ENCODE measurements around the gene REN.

Gene REN

DNA sequence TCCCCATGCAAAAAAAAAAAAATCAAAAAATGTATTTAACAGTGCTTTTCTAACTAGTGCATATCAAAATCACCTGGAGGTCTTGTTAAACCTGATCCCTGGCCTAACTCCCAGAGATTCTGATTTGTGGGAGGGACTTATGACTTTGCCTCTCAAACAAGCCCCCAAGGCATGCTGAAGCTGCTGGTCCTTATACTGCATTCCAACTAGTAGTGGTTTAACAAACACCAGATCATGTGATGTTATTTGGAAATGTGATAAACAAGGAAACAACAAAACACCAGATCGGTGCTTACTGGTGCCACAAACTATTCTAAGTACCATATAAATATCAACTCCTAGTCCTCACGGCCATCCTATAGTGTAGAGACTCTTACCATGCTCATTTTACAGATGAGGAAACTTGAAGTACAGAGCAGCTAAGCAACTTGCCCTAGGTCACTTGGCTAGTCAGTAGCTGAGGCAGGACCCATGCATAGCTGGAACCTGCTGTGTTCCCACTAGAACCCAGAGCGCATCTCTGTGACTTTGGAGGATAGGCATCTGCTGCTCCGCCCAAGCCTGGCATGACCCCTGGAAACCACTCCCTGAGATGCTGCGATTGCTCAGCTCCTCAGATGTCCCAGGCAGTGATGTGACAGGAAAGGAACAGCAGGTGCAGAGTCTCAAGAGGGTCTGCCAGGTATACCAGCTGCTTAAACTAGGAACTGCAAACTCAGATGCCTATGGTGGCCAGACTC, 55.1 kb downstream of the REN start:
- DNase-seq (ENCODE audit: low read depth in 2 of 2) = no peak

GRCh38 chr1:204108312-204109141, 57.6 kb downstream of the REN start:
- no peak for DNase-seq (ENCODE audit: low read depth in 2 of 2)

DNA sequence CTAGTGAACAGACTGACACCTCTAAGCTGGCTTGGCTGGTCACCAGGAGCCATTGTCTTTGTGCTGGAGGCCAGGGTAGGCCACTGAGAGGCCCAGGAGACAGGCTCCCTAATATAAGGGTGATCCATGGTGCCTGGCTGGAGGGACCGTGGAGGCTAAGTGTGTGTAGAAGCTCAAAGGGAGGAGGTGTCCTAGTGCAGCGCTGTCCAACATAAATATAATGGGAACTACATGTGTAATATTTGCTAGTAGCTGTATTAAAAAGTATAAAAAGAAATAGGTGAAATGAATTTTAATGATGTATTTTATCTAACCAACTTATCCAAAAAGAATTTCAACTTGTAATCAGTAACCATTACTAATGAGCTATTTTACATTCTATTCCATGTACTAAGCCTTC, 58.2 kb downstream of the REN start:
- no peak for DNase-seq (ENCODE audit: low read depth in 2 of 2)

GRCh38 chr1:204106825-204107224, 59.3 kb downstream of the REN start:
- DNase-seq (ENCODE audit: low read depth in 2 of 2) = no peak

DNA sequence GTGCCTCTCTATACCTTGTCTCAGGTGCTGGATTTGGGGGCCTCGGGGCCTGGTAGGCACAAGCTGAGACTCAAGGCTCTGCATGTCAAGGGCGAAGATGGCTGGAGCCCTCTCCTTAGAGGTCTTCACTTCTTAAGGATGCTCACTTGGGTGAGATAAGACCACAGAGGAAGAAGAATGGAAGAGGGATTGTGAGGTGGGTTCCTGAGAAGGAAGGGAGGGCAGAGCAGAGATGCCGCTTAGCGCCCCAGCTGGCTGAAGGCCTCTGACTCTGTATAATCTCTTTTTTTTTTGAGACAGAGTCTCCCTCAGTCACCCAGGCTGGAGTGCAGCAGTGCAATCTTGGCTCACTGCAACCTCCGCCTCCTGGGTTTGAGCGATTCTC, 61.0 kb downstream of the REN start:
- DNase-seq (ENCODE audit: low read depth in 2 of 2) = no peak
